Karpas-422 (cell line): ENCODE data around the gene CEP44. TPM values are rescaled to one million over a fixed set of nuclear protein-coding genes. Genes with fewer than 3 reads are reported as not detected.
"Not testable (repeated sequence)": the region's sequence is repeated elsewhere in the genome, so short reads cannot be mapped to it uniquely, and the experiment has no call there.

ENCODE experiments used
- DNase-seq: peaks from one replicate; pipeline ENCODE4 v3.0.0-alpha.2; 2015
- H2AFZ ChIP-seq: fragments of 200-600 bp; sonication (generic); 2 replicates; pipeline ENCODE4 v1.6.1; 2014; ENCODE audit warnings: antibody characterized with exemption, low read length, mixed read lengths
- H3K27ac ChIP-seq: fragments of 200-600 bp; sonication (generic); 2 replicates; pipeline ENCODE4 v1.5.1; 2014; ENCODE audit warnings: mild to moderate bottlenecking, low read length, moderate library complexity
- H3K27me3 ChIP-seq: fragments of 200-600 bp; sonication (generic); 2 replicates; pipeline ENCODE4 v1.6.1; 2014; ENCODE audit warnings: low read length, mixed read lengths
- H3K36me3 ChIP-seq: fragments of 200-600 bp; sonication (generic); 2 replicates; pipeline ENCODE4 v1.6.1; 2014; ENCODE audit warnings: low read length, mixed read lengths; ENCODE audit not compliant: insufficient read depth
- H3K4me1 ChIP-seq: fragments of 200-600 bp; sonication (generic); 2 replicates; pipeline ENCODE4 v1.6.1; 2014; ENCODE audit warnings: mild to moderate bottlenecking, low read length, mixed read lengths
- H3K4me2 ChIP-seq: fragments of 200-600 bp; sonication (generic); 2 replicates; pipeline ENCODE4 v1.6.1; 2014; ENCODE audit warnings: low read length, low read depth, mild to moderate bottlenecking; ENCODE audit not compliant: poor library complexity, severe bottlenecking
- H3K4me3 ChIP-seq: fragments of 200-600 bp; sonication (generic); 2 replicates; pipeline ENCODE4 v1.5.1; 2014; ENCODE audit warnings: mild to moderate bottlenecking, antibody characterized with exemption, low read length, mixed read lengths
- H3K79me2 ChIP-seq: fragments of 200-600 bp; sonication (generic); 2 replicates; pipeline ENCODE4 v1.6.1; 2014; ENCODE audit warnings: mild to moderate bottlenecking, low read length, mixed read lengths
- H3K9ac ChIP-seq: fragments of 200-600 bp; sonication (generic); 2 replicates; pipeline ENCODE4 v1.6.0; 2014; ENCODE audit warnings: low read length
- H3K9me2 ChIP-seq: fragments of 200-600 bp; sonication (generic), shearing (Covaris generic); replicated peaks from 2 replicates; pipeline ENCODE4 v1.6.0; 2014; ENCODE audit warnings: mild to moderate bottlenecking, low read length, moderate library complexity; ENCODE audit not compliant: insufficient read depth
- H3K9me3 ChIP-seq: fragments of 300-700, 200-600 bp; sonication (generic); 2 replicates; pipeline ENCODE4 v1.6.1; 2014; ENCODE audit warnings: low read length, mixed read lengths
- H4K20me1 ChIP-seq: fragments of 200-600 bp; sonication (generic); 2 replicates; pipeline ENCODE4 v1.6.1; 2014; ENCODE audit warnings: mild to moderate bottlenecking, antibody characterized with exemption, low read length, low read depth; ENCODE audit not compliant: insufficient read depth
- total RNA-seq: library from RNA; depleted of rRNA; stranded (reverse); fragments of >200 nt; shearing (Covaris generic); gene quantifications from 2 replicates; pipeline ENCODE4 v1.2.3, GENCODE V29; 2014; ENCODE audit warnings: low replicate concordance

Gene CEP44
- total RNA-seq, 1 experiment from 2014 or later, result 17.4 TPM

DNA sequence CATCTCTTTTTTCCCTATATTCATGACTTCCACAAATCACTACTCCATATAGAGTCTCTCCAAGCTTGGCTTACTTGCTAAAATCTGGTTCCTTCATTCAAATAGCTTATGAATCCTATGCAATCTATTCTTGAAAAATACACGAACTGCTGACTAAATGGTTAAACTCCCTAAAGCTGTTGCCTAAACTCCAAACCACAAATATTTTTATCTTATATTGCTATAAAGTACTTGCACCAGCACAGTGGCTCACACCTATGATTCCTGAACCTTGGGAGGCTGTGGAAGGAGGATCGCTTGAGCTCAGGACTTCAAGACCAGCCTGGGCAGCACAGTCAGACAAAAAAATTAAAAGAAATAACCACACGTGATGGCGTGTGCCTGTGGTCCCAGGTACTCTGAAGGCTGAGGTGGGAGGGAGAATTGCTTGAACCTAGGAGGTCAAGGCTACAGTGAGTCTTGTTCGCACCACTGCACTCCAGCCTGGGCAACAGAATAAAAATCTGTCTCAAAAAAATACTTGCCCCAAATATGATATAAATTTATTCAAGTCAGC, 2.5 kb upstream of the CEP44 start:
- H2AFZ ChIP-seq, result no peak overlapping the region
- H3K9me3 ChIP-seq, result no peaks in the 10 kb centered on the region
- H3K4me1 ChIP-seq, result peaks cover 23% of the 10 kb centered on the region
- no peaks in the 10 kb centered on the region for H3K36me3 ChIP-seq
- no peaks in the 10 kb centered on the region for H3K9me2 ChIP-seq
- no peak for DNase-seq
- no peaks in the 10 kb centered on the region for H4K20me1 ChIP-seq
- no peak overlapping the region for H3K27ac ChIP-seq
- H3K27me3 ChIP-seq, result no peaks in the 10 kb centered on the region
- H3K79me2 ChIP-seq, result peaks cover 43% of the 10 kb centered on the region
- no peak overlapping the region for H3K9ac ChIP-seq
- H3K4me3 ChIP-seq, result no peak overlapping the region
- no peak overlapping the region for H3K4me2 ChIP-seq

DNA sequence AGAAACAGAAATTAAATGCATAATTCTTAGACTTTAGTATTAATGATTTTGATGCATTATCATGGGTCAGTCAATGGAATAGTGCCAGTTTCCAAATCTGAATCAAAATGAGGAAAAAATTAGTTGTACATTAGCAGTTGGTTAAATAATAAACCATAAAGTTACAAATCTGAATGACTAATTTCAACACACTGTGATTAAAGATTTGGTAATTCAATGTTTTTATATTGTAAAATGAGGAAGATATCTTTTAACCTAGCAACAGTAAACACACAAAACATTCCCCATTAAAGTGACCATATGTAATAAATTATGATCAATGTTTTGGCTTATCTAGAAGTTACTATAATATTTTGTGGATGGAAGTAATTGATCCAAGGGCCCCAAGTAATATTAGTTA, 1.8 kb upstream of the CEP44 start:
- H3K9me3 ChIP-seq, result no peaks in the 10 kb centered on the region
- H4K20me1 ChIP-seq, result no peaks in the 10 kb centered on the region
- no peaks in the 10 kb centered on the region for H3K36me3 ChIP-seq
- H3K9ac ChIP-seq, result peak overlapping the region; percentile 91; the same call in 1 of the 2 replicates
- DNase-seq, result no peak
- H3K9me2 ChIP-seq, result no peaks in the 10 kb centered on the region
- H3K27me3 ChIP-seq, result no peaks in the 10 kb centered on the region
- H3K27ac ChIP-seq, result no peak overlapping the region
- H2AFZ ChIP-seq, result no peak overlapping the region
- H3K4me3 ChIP-seq, result peak overlapping the region; percentile 89
- H3K4me2 ChIP-seq, result peak overlapping the region; percentile 90
- peaks cover 23% of the 10 kb centered on the region for H3K4me1 ChIP-seq
- H3K79me2 ChIP-seq, result peaks cover 50% of the 10 kb centered on the region

DNA sequence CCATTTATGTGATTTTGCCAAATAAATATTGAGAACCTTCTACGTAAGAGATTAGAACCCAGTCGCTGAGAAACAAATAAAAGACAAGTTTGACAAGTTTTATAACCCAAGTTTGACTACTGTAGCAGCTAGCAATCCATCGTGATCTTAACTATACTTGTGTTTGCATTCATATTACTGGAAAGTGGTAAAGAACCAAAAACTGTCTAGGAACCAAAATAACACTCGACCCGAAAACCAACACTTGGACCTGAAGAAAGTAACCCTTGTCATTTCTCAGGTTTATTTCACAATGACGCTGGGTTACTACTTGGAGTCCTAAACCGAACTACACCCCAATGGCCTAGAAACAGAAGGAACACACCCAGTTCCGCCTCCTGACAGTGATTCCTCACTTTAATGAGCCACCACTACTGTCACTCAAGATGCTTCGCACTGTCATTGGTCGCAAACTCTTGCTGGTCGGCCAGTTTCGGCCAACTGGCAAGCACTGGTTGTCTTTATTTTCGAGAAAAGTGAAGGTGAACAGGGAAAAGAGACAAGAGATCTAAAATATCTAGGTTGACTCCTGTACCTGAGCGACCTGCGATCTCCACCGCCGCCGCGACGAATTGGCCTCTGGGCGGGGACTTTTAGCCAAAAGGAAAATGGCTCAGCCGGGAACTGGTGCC, 740 bp upstream of the CEP44 start:
- Histone ChIP-seq H4K20me1 (no peaks in the 10 kb centered on the region), H3K36me3 (no peaks in the 10 kb centered on the region), H3K4me3 (peak overlapping the region; percentile 89), H3K9me2 (no peaks in the 10 kb centered on the region), H3K27me3 (no peaks in the 10 kb centered on the region), H3K79me2 (peaks cover 59% of the 10 kb centered on the region), H3K9ac (peak overlapping the region; percentile 91), H3K9me3 (no peaks in the 10 kb centered on the region), H2AFZ (peak overlapping the region; percentile 99), H3K4me1 (peaks cover 23% of the 10 kb centered on the region), H3K27ac (peak overlapping the region; percentile 89), H3K4me2 (peak overlapping the region; percentile 90)
- DNase-seq, result peak; percentile 87

DNA sequence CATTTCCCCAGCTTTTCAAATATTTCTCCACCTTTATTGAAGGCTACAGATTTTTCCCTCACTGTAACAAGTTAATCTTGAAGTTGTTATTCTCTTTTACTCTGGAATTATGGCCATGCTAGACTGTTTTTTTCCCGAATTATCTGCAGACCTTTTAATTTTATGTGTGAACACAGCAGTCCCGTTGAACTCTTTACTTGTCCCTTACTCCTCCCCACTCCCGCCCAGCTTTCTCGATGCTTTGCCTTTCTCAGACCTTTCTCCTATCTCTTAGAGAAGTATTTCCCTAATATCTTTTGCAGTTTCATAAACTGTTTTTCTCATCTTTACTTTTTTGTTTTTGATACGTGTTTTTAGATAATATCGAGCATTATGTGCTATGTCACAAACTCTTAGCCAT, 776 bp downstream of the CEP44 start:
- Histone ChIP-seq H3K4me3 (peak overlapping the region; percentile 89), H3K27ac (peak overlapping the region; percentile 89), H3K79me2 (peaks cover 70% of the 10 kb centered on the region), H3K9me2 (no peaks in the 10 kb centered on the region), H3K9ac (peak overlapping the region; percentile 91), H2AFZ (peak overlapping the region; percentile 99; the same call in 1 of the 2 replicates), H3K4me2 (peak overlapping the region; percentile 90), H4K20me1 (no peaks in the 10 kb centered on the region), H3K4me1 (peaks cover 23% of the 10 kb centered on the region), H3K36me3 (no peaks in the 10 kb centered on the region; the same call in 1 of the 2 replicates), H3K27me3 (no peaks in the 10 kb centered on the region), H3K9me3 (no peaks in the 10 kb centered on the region)
- no peak for DNase-seq

DNA sequence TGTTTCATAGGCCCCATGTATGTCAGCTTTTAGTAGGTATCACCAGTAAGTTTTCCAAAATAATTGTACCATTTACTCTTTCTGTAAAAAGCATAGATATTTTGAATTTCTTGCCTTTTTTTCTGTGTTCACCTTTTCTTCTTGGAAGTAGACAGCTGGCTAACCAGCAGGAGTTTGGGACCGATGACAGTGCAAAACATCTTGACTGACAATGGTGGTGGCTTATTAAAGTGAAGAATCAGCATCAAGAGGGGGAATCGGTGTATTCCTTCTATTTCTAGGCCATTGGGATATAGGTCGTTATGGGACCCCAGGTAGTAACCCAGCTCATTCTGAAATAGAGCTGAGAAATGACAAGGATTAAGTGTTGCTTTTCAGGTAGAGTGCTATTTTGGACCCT, 3.2 kb downstream of the CEP44 start:
- H3K79me2 ChIP-seq, result peaks cover 75% of the 10 kb centered on the region
- no peak overlapping the region for H2AFZ ChIP-seq
- no peak overlapping the region for H3K4me2 ChIP-seq

DNA sequence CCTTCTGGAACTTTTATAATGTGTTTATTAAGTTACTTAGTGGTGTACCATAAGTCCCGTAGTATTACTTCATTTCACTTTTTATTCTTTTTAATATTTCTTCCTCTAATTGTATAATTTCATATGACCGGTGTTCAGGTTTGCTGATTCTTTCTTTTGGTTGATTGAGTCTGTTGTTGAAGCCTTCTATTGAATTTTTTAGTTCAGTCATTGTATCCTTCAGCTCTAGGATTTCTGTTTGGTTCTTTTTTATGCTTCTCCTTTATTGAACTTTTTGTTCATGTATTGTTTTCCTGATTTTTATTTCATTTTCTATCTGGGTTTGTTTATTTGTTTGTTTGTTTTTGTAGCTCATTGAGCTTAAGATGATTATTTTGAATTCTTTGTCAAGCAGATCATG, 8.8 kb downstream of the CEP44 start:
- no peak for DNase-seq
- Histone ChIP-seq H3K4me1 (no peaks in the 10 kb centered on the region), H3K9me2 (no peaks in the 10 kb centered on the region), H2AFZ (no peak overlapping the region), H3K9me3 (peaks cover 7% of the 10 kb centered on the region), H3K4me3 (no peak overlapping the region), H3K9ac (no peak overlapping the region), H4K20me1 (no peaks in the 10 kb centered on the region), H3K79me2 (peaks cover 68% of the 10 kb centered on the region), H3K4me2 (no peak overlapping the region), H3K27ac (no peak overlapping the region), H3K36me3 (peaks cover 10% of the 10 kb centered on the region; the same call in 1 of the 2 replicates), H3K27me3 (no peaks in the 10 kb centered on the region)

More for the DNA sequence above, 3.2 kb downstream of the CEP44 start:
- no peaks in the 10 kb centered on the region for H3K27me3 ChIP-seq
- H3K9me2 ChIP-seq, result no peaks in the 10 kb centered on the region
- H3K9ac ChIP-seq, result no peak overlapping the region
- H4K20me1 ChIP-seq, result no peaks in the 10 kb centered on the region
- peaks cover 22% of the 10 kb centered on the region for H3K4me1 ChIP-seq
- H3K27ac ChIP-seq, result no peak overlapping the region
- H3K36me3 ChIP-seq, result no peaks in the 10 kb centered on the region; the same call in 1 of the 2 replicates
- no peak for DNase-seq
- H3K4me3 ChIP-seq, result no peak overlapping the region
- no peaks in the 10 kb centered on the region for H3K9me3 ChIP-seq

DNA sequence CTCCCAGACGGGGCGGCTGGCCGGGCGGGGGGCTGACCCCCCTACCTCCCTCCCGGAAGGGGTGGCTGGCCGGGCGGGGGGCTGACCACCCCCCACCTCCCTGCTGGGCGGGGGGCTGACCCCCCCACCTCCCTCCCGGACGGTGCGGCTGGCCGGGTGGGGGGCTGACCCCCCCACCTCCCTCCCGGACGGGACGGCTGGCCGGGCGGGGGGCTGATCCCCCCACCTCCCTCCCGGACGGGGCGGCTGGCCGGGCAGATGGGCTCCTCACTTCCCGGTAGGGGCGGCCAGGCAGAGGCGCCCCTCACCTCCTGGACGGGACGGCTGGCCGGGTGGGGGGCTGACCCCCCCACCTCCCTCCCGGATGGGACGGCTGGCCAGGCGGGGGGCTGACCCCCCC, 10.9 kb downstream of the CEP44 start:
- not testable (repeated sequence) for H3K4me2 ChIP-seq, H3K4me3 ChIP-seq, H3K4me1 ChIP-seq, H3K9me2 ChIP-seq, H2AFZ ChIP-seq, DNase-seq, H3K9ac ChIP-seq, H3K27ac ChIP-seq, H4K20me1 ChIP-seq, H3K9me3 ChIP-seq, H3K27me3 ChIP-seq
- Histone ChIP-seq H3K79me2 (peaks cover 52% of the 10 kb centered on the region), H3K36me3 (peaks cover 10% of the 10 kb centered on the region)

DNA sequence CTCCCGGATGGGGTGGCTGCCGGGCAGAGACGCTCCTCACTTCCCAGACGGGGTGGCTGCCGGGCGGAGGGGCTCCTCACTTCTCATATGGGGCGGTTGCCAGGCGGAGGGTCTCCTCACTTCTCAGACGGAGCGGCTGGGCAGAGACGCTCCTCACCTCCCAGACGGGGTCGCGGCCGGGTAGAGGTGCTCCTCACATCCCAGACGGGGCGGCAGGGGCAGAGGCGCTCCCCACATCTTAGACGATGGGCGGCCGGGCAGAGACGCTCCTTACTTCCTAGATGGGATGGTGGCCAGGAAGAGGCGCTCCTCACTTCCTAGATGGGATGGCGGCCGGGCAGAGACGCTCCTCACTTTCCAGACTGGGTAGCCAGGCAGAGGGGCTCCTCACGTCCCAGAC, 11.4 kb downstream of the CEP44 start:
- not testable (repeated sequence) for H3K9ac ChIP-seq, H3K4me3 ChIP-seq, H3K27me3 ChIP-seq, H3K4me1 ChIP-seq, H3K4me2 ChIP-seq, H3K9me3 ChIP-seq, H3K9me2 ChIP-seq, H4K20me1 ChIP-seq, H3K27ac ChIP-seq, DNase-seq, H2AFZ ChIP-seq
- peaks cover 13% of the 10 kb centered on the region for H3K36me3 ChIP-seq
- peaks cover 48% of the 10 kb centered on the region for H3K79me2 ChIP-seq
